ENCODE data around the gene UGT3A2.

- TF ChIP-seq EZH2 (IDR thresholded peaks at IDR 0.05; ENCODE audit: borderline replicate concordance, low read depth, low read length, severe bottlenecking) (no peak), CTCF (IDR thresholded peaks at IDR 0.05; ENCODE audit: borderline replicate concordance, extremely low read depth, low read length, poor library complexity, severe bottlenecking) (no peak)
Measured at GRCh38 chr5:36105819-36106218, 39.1 kb upstream of the UGT3A2 start.
